ENCODE measurements around the gene ULK3. TPM values are rescaled to one million over a fixed set of nuclear protein-coding genes. Genes with fewer than 3 reads are reported as not detected.

The ULK3 gene
- total RNA-seq, 1 donor from 2014 or later: 40.3 TPM

GRCh38 chr15:74824976-74825375 lies 18.0 kb downstream of the ULK3 start:
- no peak overlapping the region for H3K4me3 ChIP-seq
- TF ChIP-seq CTCF (IDR thresholded peaks at IDR 0.05): no peak
- no peaks in the 10 kb centered on the region for H3K4me1 ChIP-seq
- no peaks in the 10 kb centered on the region for H3K9me3 ChIP-seq
- intact Hi-C loops (cut with DNase I): no loop called here
- ATAC-seq (no peak), DNase-seq (no peak)
- H3K36me3 ChIP-seq: no peaks in the 10 kb centered on the region
- H3K27ac ChIP-seq: no peak overlapping the region
- peaks cover 34% of the 10 kb centered on the region for H3K27me3 ChIP-seq (ENCODE audit: low read depth)

GRCh38 chr15:74823324-74823723 lies 19.6 kb downstream of the ULK3 start:
- no peaks in the 10 kb centered on the region for H3K36me3 ChIP-seq
- TF ChIP-seq CTCF (IDR thresholded peaks at IDR 0.05): no peak
- no peak overlapping the region for H3K4me3 ChIP-seq
- ATAC-seq (no peak), DNase-seq (no peak)
- intact Hi-C loops (cut with DNase I): no loop called here
- no peak overlapping the region for H3K27ac ChIP-seq
- no peaks in the 10 kb centered on the region for H3K9me3 ChIP-seq
- H3K27me3 ChIP-seq (ENCODE audit: low read depth): peaks cover 30% of the 10 kb centered on the region
- H3K4me1 ChIP-seq: peaks cover 4% of the 10 kb centered on the region

- H3K4me1 ChIP-seq: peaks cover 4% of the 10 kb centered on the region
- DNase-seq (no peak), ATAC-seq (no peak)
- H3K9me3 ChIP-seq: no peaks in the 10 kb centered on the region
- H3K4me3 ChIP-seq: no peak overlapping the region
- intact Hi-C loops (cut with DNase I): no loop called here
- no peak overlapping the region for H3K27ac ChIP-seq
- H3K36me3 ChIP-seq: no peaks in the 10 kb centered on the region
- TF ChIP-seq CTCF (IDR thresholded peaks at IDR 0.05): no peak
- H3K27me3 ChIP-seq (ENCODE audit: low read depth): peaks cover 19% of the 10 kb centered on the region
These were observed 20.7 kb downstream of the ULK3 start for GRCh38 chr15:74822233-74822632.

- no peak for ATAC-seq
- no peaks in the 10 kb centered on the region for H3K9me3 ChIP-seq
- H3K4me3 ChIP-seq: no peak overlapping the region
- no peaks in the 10 kb centered on the region for H3K36me3 ChIP-seq
- peaks cover 15% of the 10 kb centered on the region for H3K27me3 ChIP-seq (ENCODE audit: low read depth)
- no peak for DNase-seq
- H3K27ac ChIP-seq: no peak overlapping the region
- intact Hi-C loops (cut with DNase I): no loop called here
- H3K4me1 ChIP-seq: peaks cover 4% of the 10 kb centered on the region
- no peak for TF ChIP-seq CTCF (IDR thresholded peaks at IDR 0.05)
These were observed 21.2 kb downstream of the ULK3 start for GRCh38 chr15:74821790-74822158.

GRCh38 chr15:74821091-74821789 lies 21.7 kb downstream of the ULK3 start:
- peaks cover 4% of the 10 kb centered on the region for H3K4me1 ChIP-seq
- H3K27ac ChIP-seq: no peak overlapping the region
- ATAC-seq (no peak), DNase-seq (no peak)
- no peaks in the 10 kb centered on the region for H3K9me3 ChIP-seq
- intact Hi-C loops (cut with DNase I): no loop called here
- H3K4me3 ChIP-seq: no peak overlapping the region
- TF ChIP-seq CTCF (IDR thresholded peaks at IDR 0.05): no peak
- H3K27me3 ChIP-seq (ENCODE audit: low read depth): peaks cover 9% of the 10 kb centered on the region
- no peaks in the 10 kb centered on the region for H3K36me3 ChIP-seq

Data from lower lobe of right lung (tissue), 2 donors.